HG03469 (cell line): ENCODE data around the gene OSTN.

Experiments used
- ATAC-seq: cut with Tn5 transposase; IDR thresholded peaks from one replicate; pipeline ENCODE4 v1.9.1; 2021; ENCODE audit warnings: mild to moderate bottlenecking, moderate library complexity, moderate number of reproducible peaks; ENCODE audit not compliant: unreplicated experiment

OSTN gene

GRCh38 chr3:191234216-191234615, 35.2 kb downstream of the OSTN start:
- no peak for ATAC-seq

- ATAC-seq = peak; percentile 99
These were observed 36.6 kb downstream of the OSTN start for GRCh38 chr3:191235331-191236314.

- no peak for ATAC-seq
These were observed 37.6 kb downstream of the OSTN start for GRCh38 chr3:191236646-191237045.

- ATAC-seq = no peak
These were observed 38.2 kb downstream of the OSTN start for GRCh38 chr3:191237047-191237882.

- ATAC-seq = no peak
These were observed 39.3 kb downstream of the OSTN start for GRCh38 chr3:191238321-191238817.

GRCh38 chr3:191239407-191240031, 40.5 kb downstream of the OSTN start:
- ATAC-seq = no peak

- ATAC-seq = no peak
These were observed 41.4 kb downstream of the OSTN start for GRCh38 chr3:191240486-191240885.

GRCh38 chr3:191244242-191244867, 45.3 kb downstream of the OSTN start:
- no peak for ATAC-seq

GRCh38 chr3:191246034-191246433, 47.0 kb downstream of the OSTN start:
- peak; percentile 59 for ATAC-seq

GRCh38 chr3:191246630-191247029, 47.6 kb downstream of the OSTN start:
- no peak for ATAC-seq

- no peak for ATAC-seq
These were observed 54.2 kb downstream of the OSTN start for GRCh38 chr3:191253089-191253799.

GRCh38 chr3:191254098-191254873, 55.2 kb downstream of the OSTN start:
- no peak for ATAC-seq

GRCh38 chr3:191255156-191255555, 56.1 kb downstream of the OSTN start:
- ATAC-seq = no peak

- no peak for ATAC-seq
These were observed 57.4 kb downstream of the OSTN start for GRCh38 chr3:191256405-191256804.

- ATAC-seq = no peak
These were observed 58.2 kb downstream of the OSTN start for GRCh38 chr3:191257286-191257685.

GRCh38 chr3:191259486-191259885, 60.4 kb downstream of the OSTN start:
- ATAC-seq = no peak

GRCh38 chr3:191260431-191261303, 61.6 kb downstream of the OSTN start:
- no peak for ATAC-seq

GRCh38 chr3:191261304-191261638, 62.2 kb downstream of the OSTN start:
- no peak for ATAC-seq
